Effector memory CD8-positive, alpha-beta T cell (primary cell): ENCODE data around the gene BRINP1.

Experiments
- ATAC-seq: fragments of 150-1000 bp; cut with Tn5 transposase; replicated peaks from 2 replicates; pipeline ENCODE4 v1.10.0; 2021; ENCODE audit warnings: mild to moderate bottlenecking, moderate library complexity
- DNase-seq, 3 experiments: peaks; one replicate each; pipeline ENCODE4 v3.0.0; 2021
- H3K27ac Mint-ChIP-seq, 2 donors: one replicate each; pipeline ENCODE4 v1.8.0; 2022; ENCODE audit warnings: mild to moderate bottlenecking in 2 of 2, mixed read lengths in 2 of 2, moderate library complexity in 2 of 2
- H3K27me3 Mint-ChIP-seq, 2 donors: one replicate each; pipeline ENCODE4 v1.8.0; 2022; ENCODE audit warnings: mixed read lengths in 2 of 2
- H3K36me3 Mint-ChIP-seq: one replicate; pipeline ENCODE4 v1.8.0; 2022; ENCODE audit warnings: mild to moderate bottlenecking, moderate library complexity, mixed read lengths; ENCODE audit not compliant: insufficient read depth
- H3K4me1 Mint-ChIP-seq, 2 donors: one replicate each; pipeline ENCODE4 v1.8.0; 2022; ENCODE audit warnings: low read depth in 2 of 2, mixed read lengths in 2 of 2
- H3K4me3 Mint-ChIP-seq, 2 donors: one replicate each; pipeline ENCODE4 v1.8.0; 2022; ENCODE audit warnings: mild to moderate bottlenecking in 2 of 2, mixed read lengths in 2 of 2, moderate library complexity in 2 of 2
- H3K9me3 Mint-ChIP-seq, 2 donors: one replicate each; pipeline ENCODE4 v1.8.0; 2022; ENCODE audit warnings: mixed read lengths in 2 of 2

The BRINP1 gene

GRCh38 chr9:119367683-119368075, 1.6 kb downstream of the BRINP1 start:
- no peak for DNase-seq
- Mint-ChIP-seq H3K4me3 (no peak overlapping the region), H3K27ac (no peak overlapping the region), H3K4me1 (no peaks in the 10 kb centered on the region), H3K27me3 (peaks cover 16 to 27% of the 10 kb centered on the region in 2 donors), H3K36me3 (no peaks in the 10 kb centered on the region), H3K9me3 (peaks cover 13 to 20% of the 10 kb centered on the region in 2 donors)
- no peak for ATAC-seq

- Mint-ChIP-seq H3K27me3 (peaks cover 16 to 27% of the 10 kb centered on the region in 2 donors), H3K4me3 (no peak overlapping the region), H3K27ac (no peak overlapping the region), H3K4me1 (no peaks in the 10 kb centered on the region), H3K9me3 (peaks cover 13 to 20% of the 10 kb centered on the region in 2 donors), H3K36me3 (no peaks in the 10 kb centered on the region)
- DNase-seq (no peak), ATAC-seq (no peak)
These were observed 2.1 kb downstream of the BRINP1 start for GRCh38 chr9:119366909-119367682.

- H3K4me1 Mint-ChIP-seq: no peaks in the 10 kb centered on the region
- H3K4me3 Mint-ChIP-seq: no peak overlapping the region
- DNase-seq: no peak
- ATAC-seq: no peak
- H3K27me3 Mint-ChIP-seq: peaks cover 16 to 27% of the 10 kb centered on the region in 2 donors
- H3K36me3 Mint-ChIP-seq: no peaks in the 10 kb centered on the region
- peaks cover 2 to 12% of the 10 kb centered on the region in 2 donors for H3K9me3 Mint-ChIP-seq
- no peak overlapping the region for H3K27ac Mint-ChIP-seq
These were observed 3.8 kb downstream of the BRINP1 start for GRCh38 chr9:119365291-119366027.

- Mint-ChIP-seq H3K4me3 (no peak overlapping the region), H3K36me3 (no peaks in the 10 kb centered on the region), H3K27me3 (no peaks in the 10 kb centered on the region), H3K9me3 (peaks cover 0 to 9% of the 10 kb centered on the region in 2 donors), H3K27ac (no peak overlapping the region), H3K4me1 (no peaks in the 10 kb centered on the region)
- DNase-seq (no peak), ATAC-seq (no peak)
These were observed 9.0 kb downstream of the BRINP1 start for GRCh38 chr9:119360237-119360636.

GRCh38 chr9:119357336-119358096, 11.7 kb downstream of the BRINP1 start:
- Mint-ChIP-seq H3K27me3 (no peaks in the 10 kb centered on the region), H3K36me3 (no peaks in the 10 kb centered on the region), H3K4me1 (no peaks in the 10 kb centered on the region), H3K9me3 (peaks cover 0 to 3% of the 10 kb centered on the region in 2 donors), H3K27ac (no peak overlapping the region), H3K4me3 (no peak overlapping the region)
- DNase-seq (no peak), ATAC-seq (no peak)

GRCh38 chr9:119349351-119349825, 19.8 kb downstream of the BRINP1 start:
- no peak overlapping the region for H3K4me3 Mint-ChIP-seq
- H3K27me3 Mint-ChIP-seq: no peaks in the 10 kb centered on the region
- H3K9me3 Mint-ChIP-seq: peaks cover 0 to 2% of the 10 kb centered on the region in 2 donors
- H3K27ac Mint-ChIP-seq: no peak overlapping the region
- H3K36me3 Mint-ChIP-seq: no peaks in the 10 kb centered on the region
- DNase-seq (no peak), ATAC-seq (no peak)
- H3K4me1 Mint-ChIP-seq: no peaks in the 10 kb centered on the region

GRCh38 chr9:119343059-119343990, 25.9 kb downstream of the BRINP1 start:
- Mint-ChIP-seq H3K9me3 (peaks cover 6 to 8% of the 10 kb centered on the region in 2 donors), H3K27ac (no peak overlapping the region), H3K4me1 (no peaks in the 10 kb centered on the region), H3K36me3 (no peaks in the 10 kb centered on the region), H3K4me3 (no peak overlapping the region), H3K27me3 (no peaks in the 10 kb centered on the region)
- ATAC-seq (no peak), DNase-seq (no peak)

DNA sequence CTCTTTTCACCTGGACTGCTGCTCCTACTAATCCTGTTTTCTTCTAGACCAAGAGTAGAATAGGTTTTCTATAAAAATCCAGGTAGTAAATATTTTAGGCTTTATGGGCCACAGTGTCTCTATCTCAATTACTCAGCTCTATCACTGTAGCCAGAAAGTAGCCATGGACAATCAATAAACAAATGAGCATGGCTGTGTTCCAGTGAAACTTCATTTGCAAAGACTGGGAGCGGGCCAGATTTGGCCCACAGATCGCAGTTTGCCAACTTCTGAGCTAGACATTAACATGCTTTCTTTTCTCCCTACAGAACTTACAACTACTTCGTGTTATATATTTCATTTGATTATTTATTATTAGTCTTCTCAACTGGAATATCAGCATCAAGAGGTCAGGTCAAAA, 30.2 kb downstream of the BRINP1 start:
- Mint-ChIP-seq H3K27me3 (no peaks in the 10 kb centered on the region), H3K4me1 (no peaks in the 10 kb centered on the region), H3K27ac (no peak overlapping the region), H3K9me3 (peaks cover 10 to 16% of the 10 kb centered on the region in 2 donors), H3K4me3 (no peak overlapping the region), H3K36me3 (no peaks in the 10 kb centered on the region)
- DNase-seq: no peak
- no peak for ATAC-seq

- no peak for ATAC-seq
- no peaks in the 10 kb centered on the region for H3K4me1 Mint-ChIP-seq
- no peak overlapping the region for H3K4me3 Mint-ChIP-seq
- no peaks in the 10 kb centered on the region for H3K27me3 Mint-ChIP-seq
- H3K36me3 Mint-ChIP-seq: no peaks in the 10 kb centered on the region
- DNase-seq: no peak
- H3K27ac Mint-ChIP-seq: no peak overlapping the region
- peaks cover 8 to 13% of the 10 kb centered on the region in 2 donors for H3K9me3 Mint-ChIP-seq
These were observed 31.7 kb downstream of the BRINP1 start for GRCh38 chr9:119337573-119337972.

GRCh38 chr9:119334745-119335144, 34.5 kb downstream of the BRINP1 start:
- H3K27ac Mint-ChIP-seq: no peak overlapping the region
- H3K4me1 Mint-ChIP-seq: no peaks in the 10 kb centered on the region
- no peak for DNase-seq
- H3K36me3 Mint-ChIP-seq: no peaks in the 10 kb centered on the region
- no peaks in the 10 kb centered on the region for H3K27me3 Mint-ChIP-seq
- peaks cover 8 to 13% of the 10 kb centered on the region in 2 donors for H3K9me3 Mint-ChIP-seq
- no peak overlapping the region for H3K4me3 Mint-ChIP-seq
- ATAC-seq: no peak

DNA sequence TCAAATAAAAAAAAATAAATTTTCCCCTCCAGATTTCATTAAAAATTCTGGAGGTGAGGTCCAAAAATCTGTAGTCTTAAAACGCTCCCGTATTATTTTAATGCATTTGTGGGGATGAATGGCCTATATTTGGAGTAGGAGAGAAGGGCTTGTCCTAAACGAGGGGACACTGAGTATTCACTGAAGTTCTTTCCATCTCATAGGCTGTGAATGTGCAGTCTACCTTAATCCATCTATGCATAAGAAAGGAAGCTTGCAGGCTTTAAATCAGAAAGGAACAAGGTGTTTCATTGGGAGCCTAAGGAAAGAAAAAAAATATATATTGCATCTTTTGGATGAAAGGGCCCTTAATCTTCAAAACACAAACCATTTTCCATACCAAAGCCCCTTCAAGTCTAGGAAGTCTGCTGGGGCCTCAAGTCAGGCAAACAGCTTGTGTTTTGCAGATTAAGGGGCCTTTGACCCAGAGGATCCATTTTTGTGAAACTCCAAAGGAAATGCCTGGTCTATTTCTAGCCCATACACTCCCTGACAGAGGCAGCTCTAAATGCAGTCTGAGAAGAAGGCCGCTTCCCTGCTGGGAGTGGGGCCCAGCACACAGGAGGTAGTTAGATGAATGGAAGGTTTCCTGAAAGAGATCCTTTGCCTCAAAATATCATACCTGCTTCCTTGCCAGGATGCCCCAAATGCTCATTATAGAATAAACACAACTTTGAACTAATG, 35.6 kb downstream of the BRINP1 start:
- DNase-seq (no peak), ATAC-seq (no peak)
- Mint-ChIP-seq H3K9me3 (peaks cover 9 to 15% of the 10 kb centered on the region in 2 donors), H3K36me3 (no peaks in the 10 kb centered on the region), H3K27ac (no peak overlapping the region), H3K4me3 (no peak overlapping the region), H3K27me3 (no peaks in the 10 kb centered on the region), H3K4me1 (no peaks in the 10 kb centered on the region)

DNA sequence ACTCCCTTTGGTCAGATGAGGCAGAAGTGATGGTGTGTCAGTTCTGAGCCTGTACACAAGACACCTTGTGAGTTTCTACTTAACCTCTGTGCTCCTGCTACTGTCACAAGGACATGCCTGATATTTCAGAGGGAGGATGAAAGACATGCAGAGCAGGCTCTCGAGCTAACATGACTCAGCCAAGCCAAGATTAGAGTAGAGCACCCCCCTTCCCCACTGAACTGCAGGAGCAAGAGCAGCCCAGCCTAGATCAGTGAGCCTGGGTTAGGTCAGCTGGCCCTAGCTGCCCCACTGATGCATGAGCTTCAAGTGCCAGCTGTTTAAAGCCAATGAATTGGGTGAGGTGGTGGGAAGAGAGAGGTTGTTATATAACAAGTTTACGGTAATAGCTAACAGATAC, 36.7 kb downstream of the BRINP1 start:
- ATAC-seq (no peak), DNase-seq (no peak)
- Mint-ChIP-seq H3K4me3 (no peak overlapping the region), H3K9me3 (peaks cover 18 to 27% of the 10 kb centered on the region in 2 donors), H3K4me1 (no peaks in the 10 kb centered on the region), H3K36me3 (no peaks in the 10 kb centered on the region), H3K27me3 (no peaks in the 10 kb centered on the region), H3K27ac (no peak overlapping the region)
